Measurements from ENCODE around the gene INO80B.
"Not testable (repeated sequence)": the region's sequence is repeated elsewhere in the genome, so short reads cannot be mapped to it uniquely, and the experiment has no call there.

The INO80B gene

DNA sequence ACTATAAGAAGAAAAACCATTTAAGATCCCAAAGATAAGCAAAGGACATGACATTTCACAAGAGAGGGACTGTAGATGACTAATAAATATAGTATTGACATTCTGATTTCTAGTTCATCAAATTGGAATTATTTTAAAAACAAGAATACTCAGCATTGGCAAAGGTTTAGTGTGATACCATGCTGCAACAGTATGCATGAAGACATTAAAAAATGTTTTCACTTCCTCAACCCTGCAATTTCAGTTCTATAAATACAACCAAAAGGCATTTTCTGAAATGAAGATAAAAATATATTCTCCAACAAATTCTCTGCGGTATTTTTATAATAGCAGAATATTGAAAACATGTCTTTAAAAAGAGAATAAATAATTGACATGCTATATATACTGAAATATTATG lies 35.5 kb upstream of the INO80B start:
- no peak overlapping the region for H3K27ac ChIP-seq (ENCODE audit: low read length)
- no peak overlapping the region for H3K4me3 ChIP-seq (ENCODE audit: low read length)
- H3K36me3 ChIP-seq (ENCODE audit: insufficient read depth, low read depth, low read length): no peaks in the 10 kb centered on the region
- H3K9me3 ChIP-seq (ENCODE audit: insufficient read depth, low read depth, low read length): no peaks in the 10 kb centered on the region
- H3K4me1 ChIP-seq (ENCODE audit: insufficient read depth, low read length): no peaks in the 10 kb centered on the region
- H3K27me3 ChIP-seq (ENCODE audit: insufficient read depth, low read length): peaks cover 31% of the 10 kb centered on the region
- H3K9ac ChIP-seq (ENCODE audit: low read depth, low read length): no peak overlapping the region

DNA sequence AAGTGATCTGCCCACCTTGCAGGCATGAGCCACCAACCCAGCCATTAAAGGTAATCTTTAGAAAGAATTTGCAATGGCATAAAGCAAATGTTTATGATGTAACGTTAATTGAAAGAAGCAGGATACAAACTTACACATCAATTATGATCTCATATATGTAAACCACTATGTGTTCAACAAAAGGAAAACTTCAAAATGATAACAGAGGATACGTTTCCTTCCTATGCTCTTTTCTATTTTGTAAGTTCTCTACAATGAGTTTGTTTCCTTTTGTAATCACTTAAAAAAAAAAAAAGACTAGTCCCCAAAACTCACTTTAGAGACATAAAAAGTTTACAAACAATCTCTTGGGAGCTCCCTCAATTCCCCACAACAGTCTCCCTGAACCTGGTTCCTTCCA lies 34.9 kb upstream of the INO80B start:
- H3K9me3 ChIP-seq (ENCODE audit: insufficient read depth, low read depth, low read length): no peaks in the 10 kb centered on the region
- H3K27me3 ChIP-seq (ENCODE audit: insufficient read depth, low read length): peaks cover 31% of the 10 kb centered on the region
- no peaks in the 10 kb centered on the region for H3K4me1 ChIP-seq (ENCODE audit: insufficient read depth, low read length)
- peaks cover 4% of the 10 kb centered on the region for H3K36me3 ChIP-seq (ENCODE audit: insufficient read depth, low read depth, low read length)
- H3K4me3 ChIP-seq (ENCODE audit: low read length): no peak overlapping the region
- H3K9ac ChIP-seq (ENCODE audit: low read depth, low read length): no peak overlapping the region
- H3K27ac ChIP-seq (ENCODE audit: low read length): no peak overlapping the region

- peaks cover 31% of the 10 kb centered on the region for H3K27me3 ChIP-seq (ENCODE audit: insufficient read depth, low read length)
- not testable (repeated sequence) for H3K36me3 ChIP-seq (ENCODE audit: insufficient read depth, low read depth, low read length); H3K4me1 ChIP-seq (ENCODE audit: insufficient read depth, low read length); H3K9me3 ChIP-seq (ENCODE audit: insufficient read depth, low read depth, low read length); H3K27ac ChIP-seq (ENCODE audit: low read length)
- H3K4me3 ChIP-seq (ENCODE audit: low read length): peak overlapping the region; percentile 92; the same call in 1 of the 2 replicates
- H3K9ac ChIP-seq (ENCODE audit: low read depth, low read length): peak overlapping the region; percentile 89; the same call in 1 of the 2 replicates
These were observed 34.3 kb upstream of the INO80B start for GRCh38 chr2:74420443-74421103.

DNA sequence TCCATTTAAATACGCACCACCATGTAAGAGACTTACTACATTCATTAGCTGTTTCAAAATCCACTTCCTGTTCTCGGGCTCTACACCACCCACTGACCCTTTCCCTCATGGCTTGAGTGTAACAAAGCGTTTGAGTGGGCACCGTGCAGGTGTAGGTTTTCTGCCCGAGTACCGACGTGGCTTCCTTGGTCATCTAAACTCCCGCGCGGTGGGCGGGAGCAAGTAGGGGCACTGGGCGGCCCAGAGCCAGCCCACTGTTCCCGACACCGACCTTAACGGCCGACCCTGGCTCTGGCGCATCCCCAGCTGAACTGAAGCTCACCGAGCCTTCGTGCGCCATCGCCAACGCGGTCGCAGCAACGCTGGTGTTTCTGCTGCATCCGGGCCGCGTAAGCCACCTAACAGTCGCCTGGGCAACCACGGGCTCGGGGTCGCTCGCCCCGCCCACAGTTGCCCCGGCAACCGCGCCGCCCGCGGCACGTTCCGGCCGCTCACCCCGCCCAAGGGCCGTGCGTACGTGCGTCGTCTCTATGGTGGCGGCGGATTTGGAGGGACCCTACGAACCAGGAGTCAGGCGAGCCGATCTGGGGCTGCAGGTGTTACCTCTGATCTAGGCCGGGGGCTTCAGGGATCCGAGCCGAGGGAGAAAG lies 33.5 kb upstream of the INO80B start, which contains the start of the genes C2orf81 and WDR54:
C2orf81 (minus strand) TSS at position 399 of the 650 bp plus-strand sequence; CDS start at position 340, 59 bp downstream.
WDR54 (plus strand) TSS at position 510 of the 650 bp plus-strand sequence. CDS start 424 bp downstream, outside the sequence.
- Histone ChIP-seq H3K9me3 (ENCODE audit: insufficient read depth, low read depth, low read length) (no peaks in the 10 kb centered on the region), H3K27me3 (ENCODE audit: insufficient read depth, low read length) (peaks cover 31% of the 10 kb centered on the region), H3K36me3 (ENCODE audit: insufficient read depth, low read depth, low read length) (peaks cover 17% of the 10 kb centered on the region), H3K4me3 (ENCODE audit: low read length) (peak within 1 kb of the TSS; percentile 92), H3K27ac (ENCODE audit: low read length) (peak within 1 kb of the TSS; percentile 19), H3K9ac (ENCODE audit: low read depth, low read length) (peak within 1 kb of the TSS; percentile 89; the same call in 1 of the 2 replicates), H3K4me1 (ENCODE audit: insufficient read depth, low read length) (no peaks in the 10 kb centered on the region)

- H3K27ac ChIP-seq (ENCODE audit: low read length): no peak overlapping the region
- H3K9me3 ChIP-seq (ENCODE audit: insufficient read depth, low read depth, low read length): no peaks in the 10 kb centered on the region
- peaks cover 38% of the 10 kb centered on the region for H3K36me3 ChIP-seq (ENCODE audit: insufficient read depth, low read depth, low read length)
- H3K4me3 ChIP-seq (ENCODE audit: low read length): no peak overlapping the region
- H3K27me3 ChIP-seq (ENCODE audit: insufficient read depth, low read length): peaks cover 31% of the 10 kb centered on the region
- H3K9ac ChIP-seq (ENCODE audit: low read depth, low read length): no peak overlapping the region
- H3K4me1 ChIP-seq (ENCODE audit: insufficient read depth, low read length): no peaks in the 10 kb centered on the region
These were observed 31.4 kb upstream of the INO80B start for GRCh38 chr2:74423231-74424095.

GRCh38 chr2:74424139-74424992 lies 30.5 kb upstream of the INO80B start:
- Histone ChIP-seq H3K4me3 (ENCODE audit: low read length) (no peak overlapping the region), H3K9me3 (ENCODE audit: insufficient read depth, low read depth, low read length) (no peaks in the 10 kb centered on the region), H3K36me3 (ENCODE audit: insufficient read depth, low read depth, low read length) (peaks cover 47% of the 10 kb centered on the region), H3K27ac (ENCODE audit: low read length) (no peak overlapping the region), H3K9ac (ENCODE audit: low read depth, low read length) (no peak overlapping the region), H3K4me1 (ENCODE audit: insufficient read depth, low read length) (no peaks in the 10 kb centered on the region), H3K27me3 (ENCODE audit: insufficient read depth, low read length) (peaks cover 31% of the 10 kb centered on the region)

- peaks cover 54% of the 10 kb centered on the region for H3K36me3 ChIP-seq (ENCODE audit: insufficient read depth, low read depth, low read length)
- H3K4me1 ChIP-seq (ENCODE audit: insufficient read depth, low read length): no peaks in the 10 kb centered on the region
- no peak overlapping the region for H3K27ac ChIP-seq (ENCODE audit: low read length)
- no peaks in the 10 kb centered on the region for H3K9me3 ChIP-seq (ENCODE audit: insufficient read depth, low read depth, low read length)
- H3K9ac ChIP-seq (ENCODE audit: low read depth, low read length): no peak overlapping the region
- no peak overlapping the region for H3K4me3 ChIP-seq (ENCODE audit: low read length)
- peaks cover 28% of the 10 kb centered on the region for H3K27me3 ChIP-seq (ENCODE audit: insufficient read depth, low read length)
These were observed 29.9 kb upstream of the INO80B start for GRCh38 chr2:74424995-74425406.

DNA sequence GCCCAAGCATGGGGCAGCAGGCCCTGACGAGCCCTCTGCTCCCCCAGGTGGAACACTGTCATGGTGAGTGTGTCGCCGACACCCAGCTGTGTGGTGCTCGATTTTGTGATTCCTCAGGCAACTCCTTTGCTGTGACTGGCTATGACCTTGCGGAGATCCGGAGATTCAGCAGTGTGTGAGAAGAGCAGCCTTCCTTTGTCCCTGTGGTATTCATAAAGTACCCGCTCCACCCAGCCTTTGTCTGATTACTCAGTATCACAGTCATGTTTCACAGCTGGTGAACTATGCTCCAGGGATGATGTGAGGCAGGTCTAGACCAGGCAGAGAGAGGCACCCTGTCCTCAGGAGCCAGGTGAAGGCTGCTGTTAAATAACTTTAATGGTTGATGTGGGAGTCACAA lies 29.4 kb upstream of the INO80B start:
- Histone ChIP-seq H3K27ac (ENCODE audit: low read length) (no peak overlapping the region), H3K4me3 (ENCODE audit: low read length) (no peak overlapping the region), H3K4me1 (ENCODE audit: insufficient read depth, low read length) (no peaks in the 10 kb centered on the region), H3K9ac (ENCODE audit: low read depth, low read length) (no peak overlapping the region), H3K36me3 (ENCODE audit: insufficient read depth, low read depth, low read length) (peaks cover 58% of the 10 kb centered on the region), H3K27me3 (ENCODE audit: insufficient read depth, low read length) (peaks cover 23% of the 10 kb centered on the region), H3K9me3 (ENCODE audit: insufficient read depth, low read depth, low read length) (no peaks in the 10 kb centered on the region)

GRCh38 chr2:74426181-74426758 lies 28.6 kb upstream of the INO80B start:
- peaks cover 66% of the 10 kb centered on the region for H3K36me3 ChIP-seq (ENCODE audit: insufficient read depth, low read depth, low read length)
- no peak overlapping the region for H3K4me3 ChIP-seq (ENCODE audit: low read length)
- H3K27me3 ChIP-seq (ENCODE audit: insufficient read depth, low read length): peaks cover 17% of the 10 kb centered on the region
- no peak overlapping the region for H3K9ac ChIP-seq (ENCODE audit: low read depth, low read length)
- H3K27ac ChIP-seq (ENCODE audit: low read length): no peak overlapping the region
- H3K9me3 ChIP-seq (ENCODE audit: insufficient read depth, low read depth, low read length): no peaks in the 10 kb centered on the region
- no peaks in the 10 kb centered on the region for H3K4me1 ChIP-seq (ENCODE audit: insufficient read depth, low read length)

DNA sequence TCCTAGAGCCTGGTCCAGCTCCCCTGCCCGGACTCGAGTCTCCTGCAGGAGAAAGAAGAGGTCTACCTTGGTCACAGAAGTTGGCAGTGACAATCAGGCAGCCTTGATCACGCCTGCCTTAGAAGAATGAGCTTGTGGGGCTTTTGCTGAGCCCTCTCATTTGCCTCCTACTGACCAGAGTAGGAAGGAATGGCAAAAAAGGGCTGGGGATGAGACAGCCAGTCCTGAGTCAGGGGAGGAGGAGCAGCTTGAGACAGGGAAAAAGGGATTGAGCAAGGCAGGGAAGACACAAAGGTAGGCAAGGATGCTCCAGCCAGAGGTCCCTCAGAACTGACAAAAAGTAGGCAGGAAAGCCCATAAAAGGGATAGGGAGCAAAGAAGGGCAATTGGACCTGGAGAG lies 27.3 kb upstream of the INO80B start:
- no peak overlapping the region for H3K27ac ChIP-seq (ENCODE audit: low read length)
- no peak overlapping the region for H3K4me3 ChIP-seq (ENCODE audit: low read length)
- H3K9me3 ChIP-seq (ENCODE audit: insufficient read depth, low read depth, low read length): no peaks in the 10 kb centered on the region
- no peak overlapping the region for H3K9ac ChIP-seq (ENCODE audit: low read depth, low read length)
- peaks cover 78% of the 10 kb centered on the region for H3K36me3 ChIP-seq (ENCODE audit: insufficient read depth, low read depth, low read length)
- no peaks in the 10 kb centered on the region for H3K4me1 ChIP-seq (ENCODE audit: insufficient read depth, low read length)
- H3K27me3 ChIP-seq (ENCODE audit: insufficient read depth, low read length): peaks cover 13% of the 10 kb centered on the region
